Right ventricle myocardium superior (tissue), 1 donor: ENCODE results near the gene WFDC10B. TPM values are rescaled to one million over a fixed set of nuclear protein-coding genes. Genes with fewer than 3 reads are reported as not detected.
"Not testable (repeated sequence)": the region's sequence is repeated elsewhere in the genome, so short reads cannot be mapped to it uniquely, and the experiment has no call there.

Experiments
- ATAC-seq: fragments of 200-7000 bp; cut with Tn5 transposase; one replicate; pipeline ENCODE4 v1.9.1; 2020; ENCODE audit warnings: mild to moderate bottlenecking; ENCODE audit not compliant: poor library complexity
- DNase-seq: peaks from one replicate; pipeline ENCODE4 v3.0.0-alpha.2; 2020
- intact Hi-C: fragments of 100-400 bp; cut with DNase I; formaldehyde crosslinking; loops from one replicate; pipeline ENCODE4 v1.11.2; 2022
- long read RNA-seq: library from polyadenylated mRNA; unstranded; transcript quantifications from one replicate; pipeline ENCODE4 v2.0.0, GENCODE V29; 2021
- total RNA-seq: library from RNA; stranded (reverse); fragmentation: NEBNext Ultra II Directional; extraction: Animal tissue kit (Norgen Biotek cat#: 25700); gene quantifications from one replicate; pipeline ENCODE4 v1.2.1, GENCODE V29; 2021
- donor health status: DM: no; HTN: yes; CAD: no; lungs with severe emphysema.

Gene WFDC10B
- total RNA-seq: not detected
- long read RNA-seq: 0 reads

DNA sequence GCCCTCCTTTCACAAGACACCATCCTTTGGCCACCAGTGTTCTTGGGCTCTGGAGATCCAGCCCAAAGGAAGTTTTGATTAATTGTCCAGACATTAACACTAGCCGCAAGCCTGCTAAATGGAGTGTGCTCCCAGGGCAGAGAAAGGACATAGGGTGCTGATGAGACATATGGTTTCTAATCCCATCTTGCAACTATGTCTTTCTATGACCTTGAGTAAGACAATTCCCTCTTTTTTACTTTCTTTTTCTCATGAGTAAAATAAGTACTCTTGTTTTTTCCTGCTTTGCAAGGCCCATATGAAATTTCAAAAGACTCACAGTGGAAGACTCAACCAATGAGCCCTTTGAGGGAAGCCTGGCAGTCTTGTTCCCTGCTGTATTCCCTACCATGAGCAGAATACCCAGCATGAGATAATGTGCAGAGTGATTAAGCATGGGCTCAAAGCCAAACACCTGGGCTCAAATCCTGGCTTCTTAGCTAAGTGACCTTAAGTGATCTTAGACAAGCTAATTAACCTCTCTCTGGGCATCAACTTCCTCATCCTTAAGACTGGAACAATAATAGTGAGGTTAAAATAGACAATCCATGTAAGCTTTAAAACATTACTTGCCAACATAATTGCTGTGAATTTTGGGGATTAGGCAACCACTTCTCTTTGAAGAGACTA, at the start of gene WFDC10B:
Gene WFDC10B, minus strand, starts transcription at position 51 of the 669 bp plus-strand sequence. CDS start 19,027 bp downstream, outside the sequence.
- ATAC-seq: no peak
- intact Hi-C loops: no loop called here
- DNase-seq: no peak

DNA sequence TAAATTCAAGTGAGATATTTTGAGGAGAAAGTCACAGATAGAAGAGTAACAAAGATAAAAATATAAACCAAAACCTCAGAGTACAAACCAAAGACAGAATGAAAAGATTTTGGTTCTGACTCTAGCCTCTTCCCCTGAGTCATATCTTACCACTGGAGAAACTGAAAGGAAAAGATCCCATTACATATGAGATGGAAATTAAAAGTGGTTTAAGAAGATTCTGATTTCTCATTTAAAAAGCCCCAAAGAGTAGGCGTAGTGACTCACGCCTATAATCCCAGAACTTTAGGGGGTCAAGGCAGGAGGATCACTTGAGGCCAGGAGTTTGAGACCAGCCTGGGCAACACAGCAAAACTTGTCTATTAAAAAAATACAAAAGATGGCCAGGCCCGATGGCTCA, 47.9 kb upstream of the WFDC10B start:
- no peak for DNase-seq
- intact Hi-C loops: no loop called here
- no peak for ATAC-seq

DNA sequence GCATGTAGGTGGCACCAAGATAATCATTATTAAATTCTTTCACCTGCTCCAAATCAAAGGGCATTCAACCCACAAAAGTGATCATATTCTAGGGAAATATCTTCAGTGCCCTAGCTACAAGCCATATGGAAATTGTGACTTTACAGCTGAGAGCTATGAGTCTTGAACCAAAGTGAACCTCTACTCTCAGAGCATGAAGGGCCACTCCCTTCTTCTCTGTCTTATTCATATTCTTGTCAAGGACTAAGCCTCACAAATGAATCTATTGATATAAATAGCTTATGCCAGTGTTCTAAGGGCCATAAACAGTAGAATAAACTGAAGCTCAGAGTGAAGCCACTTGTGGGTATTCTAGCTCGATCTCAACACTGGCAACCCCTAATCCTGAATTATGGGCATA, 46.9 kb upstream of the WFDC10B start:
- DNase-seq: no peak
- intact Hi-C loops: no loop called here
- ATAC-seq: no peak

DNA sequence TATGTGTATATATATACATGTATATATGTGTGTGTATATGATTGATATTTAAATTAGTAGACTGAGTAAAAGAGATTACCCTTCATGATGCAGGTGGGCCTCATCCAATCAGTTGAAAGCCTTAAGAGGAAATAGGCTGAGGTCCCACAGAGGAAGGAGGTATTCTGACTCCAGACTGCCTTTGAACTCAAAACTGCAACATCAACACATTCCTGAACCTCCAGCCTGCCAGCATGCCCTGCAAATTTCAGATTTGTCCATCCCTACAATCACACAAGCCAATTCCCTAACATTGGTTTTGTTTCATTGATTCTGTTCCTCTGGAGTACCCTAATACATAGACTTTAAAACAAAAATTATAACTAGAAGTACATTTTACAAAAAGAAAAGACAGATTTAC, 40.2 kb upstream of the WFDC10B start:
- no peak for ATAC-seq
- intact Hi-C loops: no loop called here
- no peak for DNase-seq

DNA sequence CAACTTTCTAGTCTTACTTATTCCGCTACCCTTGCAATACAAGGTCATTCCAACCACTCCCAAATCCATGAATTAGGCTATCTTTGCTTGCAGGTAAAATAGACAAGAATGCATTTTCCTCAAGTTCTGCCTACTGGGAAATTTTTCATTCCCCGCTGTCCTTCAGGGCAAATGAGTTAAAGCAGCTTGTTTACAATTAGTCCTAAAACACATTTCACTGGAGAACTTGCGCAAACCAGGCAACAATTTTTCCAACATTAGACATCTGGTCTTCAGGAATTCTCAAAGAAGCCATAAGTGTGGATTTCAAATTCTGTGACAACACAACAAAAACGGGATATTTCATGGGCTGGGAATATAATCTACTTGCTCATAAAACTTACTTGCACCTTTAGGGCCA, 37.8 kb upstream of the WFDC10B start:
- intact Hi-C loops: no loop called here
- no peak for ATAC-seq
- no peak for DNase-seq

DNA sequence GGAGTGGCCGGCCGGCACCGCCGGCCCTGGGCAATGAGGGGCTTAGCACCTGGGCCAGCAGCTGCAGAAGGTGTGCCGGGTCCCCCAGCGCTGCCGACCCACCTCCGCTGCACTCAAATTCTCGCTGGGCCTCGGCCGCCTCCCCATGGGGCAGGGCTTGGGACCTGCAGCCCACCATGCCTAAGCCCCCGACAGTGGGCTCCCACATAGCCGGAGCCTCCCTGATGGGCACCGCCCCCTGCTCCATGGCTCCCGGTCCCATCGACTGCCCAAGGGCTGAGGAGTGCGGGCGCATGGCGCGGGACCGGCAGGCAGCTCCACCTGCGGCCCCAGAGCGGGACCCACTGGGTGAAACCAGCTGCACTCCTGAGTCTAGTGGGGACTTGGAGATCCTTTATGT, 31.2 kb upstream of the WFDC10B start:
- intact Hi-C loops: no loop called here
- DNase-seq (no peak), ATAC-seq (no peak)

DNA sequence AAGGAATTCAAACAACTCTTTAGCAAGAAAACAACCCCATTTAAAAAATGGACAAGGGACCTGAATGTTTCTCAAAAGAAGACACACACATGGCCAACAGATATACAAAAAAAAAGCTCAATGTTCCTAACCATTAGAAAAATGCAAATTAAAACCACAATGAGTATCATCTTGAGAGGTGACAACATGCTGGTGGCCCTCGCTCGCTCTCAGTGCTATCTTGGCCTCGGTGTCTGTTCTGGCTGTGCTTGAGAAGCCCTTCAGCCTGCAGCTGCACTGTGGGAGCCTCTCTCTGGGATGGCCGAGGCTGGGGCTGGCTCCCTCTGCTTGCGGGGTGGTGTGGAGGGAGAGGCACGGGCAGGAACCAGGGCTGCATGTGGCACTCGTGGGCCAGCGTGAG, 30.7 kb upstream of the WFDC10B start:
- DNase-seq: no peak
- ATAC-seq: no peak
- intact Hi-C loops: no loop called here

DNA sequence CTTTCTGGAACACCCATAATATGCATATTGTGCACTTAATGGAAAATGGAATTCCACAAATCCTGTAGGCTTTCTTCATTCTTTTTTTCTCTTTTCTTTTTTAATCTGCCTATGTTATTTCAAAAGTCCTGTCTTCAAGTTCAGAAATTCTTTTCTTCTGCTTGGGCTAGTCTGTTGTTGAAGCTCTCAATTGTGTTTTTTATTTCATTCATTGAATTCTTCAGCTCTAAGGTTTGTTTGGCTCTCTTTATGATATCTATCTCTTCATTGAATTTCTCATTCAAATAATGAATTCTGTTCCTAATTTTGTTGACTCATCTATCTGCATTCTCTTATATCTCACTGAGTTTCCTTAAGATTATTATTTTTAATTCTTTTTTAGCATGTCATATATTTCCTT, 27.4 kb upstream of the WFDC10B start:
- intact Hi-C loops: no loop called here
- no peak for ATAC-seq
- DNase-seq: no peak

DNA sequence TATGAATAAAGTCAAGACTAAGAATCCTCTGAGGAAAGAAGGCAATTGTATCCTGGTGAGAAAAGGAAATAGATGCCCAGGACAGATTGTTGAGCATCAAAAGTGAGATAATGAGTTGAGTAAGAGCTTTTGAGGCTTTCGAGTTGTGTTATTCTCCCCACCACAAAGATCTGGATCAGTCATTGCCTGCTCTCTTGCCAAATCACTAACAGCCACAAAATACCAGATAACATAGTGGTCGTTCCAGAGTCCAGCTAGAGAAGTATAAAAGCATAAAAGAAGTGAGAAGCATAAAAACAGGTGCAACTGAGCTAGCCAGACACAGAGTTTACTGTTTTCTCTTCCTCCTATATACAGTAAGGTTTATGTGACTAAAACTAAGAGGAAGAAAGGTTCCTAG, 22.2 kb upstream of the WFDC10B start:
- DNase-seq (no peak), ATAC-seq (no peak)
- intact Hi-C loops: no loop called here

DNA sequence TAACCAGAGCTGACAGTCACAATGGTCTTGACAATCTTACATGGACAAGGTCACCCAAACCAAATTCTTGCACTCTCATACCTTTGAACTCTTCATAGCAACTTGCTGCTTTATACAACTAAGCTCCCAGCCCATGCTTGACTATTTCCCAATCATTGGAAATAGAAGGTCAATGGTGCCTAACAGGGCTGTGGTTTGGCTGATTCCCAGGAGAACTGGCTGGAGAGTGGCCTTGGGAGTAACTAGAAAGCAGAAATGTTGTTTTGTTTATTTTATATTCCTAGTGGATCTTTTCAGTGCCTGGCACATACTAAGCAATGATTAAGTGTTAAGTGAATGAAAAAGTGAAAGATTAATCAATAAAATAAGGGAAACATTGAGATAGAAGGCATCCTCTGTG, 20.3 kb upstream of the WFDC10B start:
- no peak for ATAC-seq
- intact Hi-C loops: no loop called here

DNA sequence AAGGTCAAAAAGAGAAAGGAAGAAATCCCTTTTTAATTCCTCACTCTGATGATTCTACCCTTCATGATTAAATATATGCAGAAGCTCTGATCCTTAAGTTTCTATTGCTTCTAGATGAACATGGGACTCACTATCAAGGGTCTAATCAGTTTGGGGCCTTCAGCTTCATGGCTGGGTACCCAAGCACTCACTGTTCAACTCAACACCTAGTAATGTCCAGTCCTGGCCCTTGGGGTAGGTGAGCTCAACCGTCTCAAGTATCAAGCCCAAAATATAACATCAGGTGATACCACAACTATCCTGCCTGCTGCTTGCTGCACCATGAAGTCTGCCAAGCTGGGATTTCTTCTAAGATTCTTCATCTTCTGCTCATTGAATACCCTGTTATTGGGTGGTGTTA, 17.2 kb upstream of the WFDC10B start, which contains the start of gene SPINT4:
Gene SPINT4, plus strand, starts transcription at position 301 of the 400 bp plus-strand sequence. Its CDS starts 21 bp downstream, at position 322.
- ATAC-seq (no peak), DNase-seq (no peak)
- intact Hi-C loops: no loop called here

More for the DNA sequence above, 20.3 kb upstream of the WFDC10B start:
- DNase-seq: no peak

DNA sequence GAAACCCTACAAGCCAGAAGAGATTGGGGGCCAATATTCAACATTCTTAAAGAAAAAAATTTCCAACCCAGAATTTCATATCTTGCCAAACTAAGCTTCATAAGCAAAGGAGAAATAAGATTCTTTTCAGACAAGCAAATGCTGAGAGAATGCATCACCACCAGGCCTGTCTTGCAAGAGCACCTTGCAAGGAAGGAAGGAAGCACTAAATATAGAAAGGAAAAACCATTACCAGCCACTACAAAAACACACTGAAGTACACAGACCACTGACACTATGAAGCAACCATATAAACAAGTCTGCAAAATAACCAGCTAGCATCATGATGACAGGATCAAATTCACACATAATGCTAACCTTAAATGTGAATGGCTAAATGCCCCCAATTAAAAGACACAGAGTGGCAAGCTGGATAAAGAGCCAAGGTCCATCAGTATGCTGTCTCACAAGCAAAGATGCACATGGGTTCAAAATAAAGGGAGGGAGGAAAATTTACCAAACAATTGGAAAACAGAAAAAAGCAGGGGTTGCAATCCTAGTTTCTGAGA, 11.4 kb upstream of the WFDC10B start:
- ATAC-seq, DNase-seq, intact Hi-C loops: not testable (repeated sequence)

DNA sequence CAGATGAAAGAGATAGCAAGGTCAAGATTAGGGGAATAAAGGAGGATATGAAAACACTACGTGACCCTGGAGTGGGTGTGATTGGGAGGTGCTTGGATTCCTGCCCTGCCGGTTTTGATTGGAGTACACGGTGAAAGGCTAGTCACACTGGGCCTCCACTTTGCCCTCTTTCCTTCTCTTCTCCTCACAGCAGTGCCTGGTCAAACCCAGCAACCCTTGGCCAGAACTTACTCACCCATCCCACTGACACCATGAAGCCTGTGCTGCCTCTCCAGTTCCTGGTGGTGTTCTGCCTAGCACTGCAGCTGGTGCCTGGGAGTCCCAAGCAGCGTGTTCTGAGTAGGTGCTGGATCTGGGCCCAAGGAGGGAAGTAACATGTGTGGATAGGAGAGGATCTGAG, 2.9 kb downstream of the WFDC10B start, which contains the start of gene WFDC13:
Gene WFDC13, plus strand, starts transcription at position 166 of the 400 bp plus-strand sequence. Its CDS starts 86 bp downstream, at position 252.
- no peak for ATAC-seq
- DNase-seq: no peak
- intact Hi-C loops: no loop called here

DNA sequence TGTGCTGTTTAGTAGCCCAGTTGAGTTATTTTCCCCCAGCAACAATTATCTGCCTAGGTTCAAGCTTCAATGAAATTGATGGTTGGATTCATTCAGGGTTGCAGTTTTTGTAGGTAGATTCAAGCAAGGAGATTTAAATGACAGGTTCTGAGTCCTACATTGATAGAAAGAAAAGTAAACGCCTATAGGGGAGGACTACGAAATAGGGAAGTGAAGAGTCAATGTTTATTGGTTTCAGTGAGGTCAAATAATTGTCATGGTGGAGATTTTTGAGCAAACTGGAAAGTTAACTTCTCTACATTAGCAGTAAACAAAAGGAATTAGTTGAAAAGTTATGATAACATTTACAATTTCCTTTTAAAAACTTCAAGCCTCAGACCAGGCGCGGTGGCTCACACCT, 3.7 kb downstream of the WFDC10B start:
- DNase-seq: no peak
- intact Hi-C loops: no loop called here
- no peak for ATAC-seq

DNA sequence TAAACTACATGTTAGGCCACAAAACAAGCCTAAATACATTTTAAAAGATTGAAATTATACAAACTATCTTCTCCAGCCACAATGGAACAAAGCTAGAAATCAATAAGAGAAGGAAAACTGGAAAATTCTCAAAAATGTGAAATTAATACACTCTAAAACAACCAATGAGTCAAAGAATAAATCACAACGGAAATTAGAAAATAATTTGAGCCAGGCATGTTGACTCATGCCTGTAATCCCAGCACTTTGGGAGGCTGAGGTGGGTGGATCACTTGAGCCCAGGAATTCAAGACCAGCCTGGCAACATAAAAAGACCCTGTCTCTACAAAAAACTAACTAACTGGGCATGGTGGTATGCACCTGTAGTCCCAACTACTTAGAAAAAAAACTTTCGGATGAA, 9.3 kb downstream of the WFDC10B start:
- no peak for ATAC-seq
- DNase-seq: no peak
- intact Hi-C loops: no loop called here

DNA sequence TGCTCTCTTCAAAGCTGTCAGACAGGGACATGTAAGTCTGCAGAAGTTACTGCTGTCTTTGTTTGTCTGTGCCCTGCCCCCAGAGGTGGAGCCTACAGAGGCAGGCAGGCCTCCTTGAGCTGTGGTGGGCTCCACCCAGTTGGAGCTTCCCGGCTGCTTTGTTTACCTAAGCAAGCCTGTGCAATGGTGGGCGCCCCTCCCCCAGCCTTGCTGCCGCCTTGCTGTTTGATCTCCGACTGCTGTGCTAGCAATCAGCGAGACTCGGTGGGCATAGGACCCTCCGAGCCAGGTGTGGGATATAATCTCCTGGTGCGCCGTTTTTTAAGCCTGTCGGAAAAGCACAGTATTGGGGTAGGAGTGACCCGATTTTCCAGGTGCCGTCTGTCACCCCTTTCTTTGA, 11.5 kb downstream of the WFDC10B start:
- ATAC-seq, intact Hi-C loops, DNase-seq: not testable (repeated sequence)

DNA sequence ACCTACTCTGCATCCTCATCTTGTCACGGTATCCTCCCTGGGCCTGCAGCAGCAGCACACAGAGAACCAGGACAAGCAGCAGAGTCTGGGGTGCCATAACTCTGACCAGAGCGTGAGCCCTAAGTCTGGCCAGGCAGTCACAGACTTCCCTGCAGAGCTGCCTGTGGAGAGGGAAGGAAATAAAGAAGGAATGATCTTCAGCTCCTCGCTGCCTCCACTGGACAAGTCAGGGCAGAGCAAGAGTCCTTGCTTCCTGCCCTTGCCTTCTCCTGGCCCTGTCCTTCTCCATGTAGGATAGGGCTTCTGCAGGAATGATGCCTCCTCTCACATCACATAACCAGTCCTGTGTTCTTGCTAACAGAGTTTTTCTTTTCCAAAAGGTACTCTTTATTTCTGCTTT, 18.9 kb downstream of the WFDC10B start:
- intact Hi-C loops: no loop called here
- no peak for DNase-seq
- ATAC-seq: no peak

DNA sequence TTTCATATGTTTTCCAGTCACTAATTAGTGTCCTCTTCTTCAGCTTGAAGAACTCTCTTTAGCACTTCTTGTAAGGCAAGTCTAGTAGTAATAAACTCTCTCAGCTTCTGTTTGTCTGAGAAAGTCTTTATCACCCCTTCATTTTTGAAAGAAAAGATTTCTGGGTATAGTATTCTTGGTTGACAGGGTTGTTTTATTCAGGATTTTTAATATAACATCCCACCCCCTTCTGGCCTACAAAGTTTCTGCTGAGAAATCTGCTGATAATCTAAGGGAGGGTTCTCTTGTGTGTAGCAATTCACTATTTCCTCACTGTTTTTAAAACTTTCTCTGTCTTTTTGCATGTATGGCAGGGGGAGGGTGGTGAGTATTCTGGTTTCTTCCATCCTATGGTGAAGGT, 25.2 kb downstream of the WFDC10B start:
- DNase-seq: no peak
- no peak for ATAC-seq
- intact Hi-C loops: no loop called here

DNA sequence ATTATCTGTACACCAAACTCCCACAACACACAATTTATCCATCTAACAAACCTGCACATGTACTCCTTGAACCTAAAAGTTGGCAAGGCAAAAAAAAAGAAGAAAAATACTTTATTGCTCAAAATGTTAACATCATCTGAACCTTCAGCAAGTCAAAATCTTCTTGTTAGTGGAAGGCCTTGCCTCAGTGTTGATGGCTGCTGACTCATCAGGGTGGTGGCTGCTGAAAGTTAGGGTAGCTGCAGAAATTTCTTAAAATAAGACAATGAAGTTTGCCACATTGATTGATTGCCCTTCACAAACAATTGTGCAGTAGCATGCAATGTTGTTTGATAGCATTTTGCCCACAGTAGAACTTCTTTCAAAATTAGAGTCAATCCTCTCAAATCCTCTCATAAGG, 32.1 kb downstream of the WFDC10B start:
- intact Hi-C loops: no loop called here
- DNase-seq: no peak
- no peak for ATAC-seq

DNA sequence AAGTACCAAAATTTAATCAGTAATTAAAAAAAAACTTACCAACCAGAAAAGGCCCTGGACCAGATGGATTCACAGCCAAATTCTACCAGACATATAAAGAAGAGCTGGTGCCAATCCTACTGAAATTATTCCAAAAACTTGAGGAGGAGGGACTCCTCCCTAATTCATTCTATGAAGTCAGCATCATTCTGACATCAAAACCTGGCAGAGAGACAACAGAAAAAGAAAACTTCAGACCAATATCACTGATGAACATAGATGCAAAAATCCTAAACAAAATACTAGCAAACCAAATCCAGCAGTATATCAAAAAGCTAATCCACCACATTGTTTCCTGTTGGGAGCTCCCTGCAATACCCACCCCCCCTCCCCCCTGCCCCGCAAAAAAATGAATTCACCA, 34.7 kb downstream of the WFDC10B start, which contains the start of gene WFDC11:
Gene WFDC11, minus strand, starts transcription at position 101 of the 400 bp plus-strand sequence. CDS start 19,639 bp downstream, outside the sequence.
- ATAC-seq: no peak
- intact Hi-C loops: no loop called here
- DNase-seq: no peak
